AG04450 (cell line): ENCODE results near the gene COL19A1. TPM values are rescaled to one million over a fixed set of nuclear protein-coding genes. Genes with fewer than 3 reads are reported as not detected.

ENCODE experiments used
- CTCF ChIA-PET: fragments of 300-600, 350-600 bp; formaldehyde crosslinking; extraction: SDS; loops from one replicate; lab custom pipeline; 2022; ENCODE audit warnings: antibody characterized with exemption, inconsistent platforms; lab: Charles Lee
- POLR2A ChIA-PET: fragments of 350-600 bp; formaldehyde crosslinking; extraction: SDS; loops from one replicate; lab custom pipeline; 2021; ENCODE audit warnings: antibody characterized with exemption, inconsistent platforms; lab: Yijun Ruan, JAX
- DNase-seq: peaks from one replicate; pipeline ENCODE4 v3.0.0-alpha.2; 2011; ENCODE audit warnings: low read depth, low spot score
- H3K27ac ChIP-seq: one replicate; pipeline ENCODE4 v1.5.1; 2012; ENCODE audit warnings: low read depth, low read length, control low read depth
- H3K27me3 ChIP-seq: one replicate; pipeline ENCODE4 v1.6.0; 2012; ENCODE audit warnings: low read length; ENCODE audit not compliant: control insufficient read depth, insufficient read depth
- H3K4me3 ChIP-seq: 2 replicates; pipeline ENCODE4 v1.5.1; 2011; ENCODE audit warnings: mild to moderate bottlenecking, low read depth, low read length, control low read depth
- H3K9me3 ChIP-seq: 2 replicates; pipeline ENCODE4 v1.5.1; 2012; ENCODE audit warnings: low read length; ENCODE audit not compliant: control insufficient read depth, insufficient read depth
- CTCF ChIP-seq: IDR thresholded peaks from 2 replicates; pipeline ENCODE4 v1.5.1; 2011; ENCODE audit warnings: low read depth, low read length, control low read depth, inconsistent platforms
- polyA plus RNA-seq: library from polyadenylated mRNA; depleted of rRNA; stranded (reverse); fragments of >200 nt; gene quantifications from 2 replicates; pipeline ENCODE4 v1.2.3, GENCODE V29; 2011

Gene COL19A1
- polyA plus RNA-seq, 1 experiment: 0.09 TPM

GRCh38 chr6:69868961-69869360 is 2.6 kb downstream of the COL19A1 start:
- H3K27me3 ChIP-seq: peaks cover 13% of the 10 kb centered on the region
- no peak for TF ChIP-seq CTCF
- no peak overlapping the region for H3K27ac ChIP-seq
- POLR2A ChIA-PET: no interaction called here
- no peak for DNase-seq
- CTCF ChIA-PET: no interaction called here
- no peaks in the 10 kb centered on the region for H3K9me3 ChIP-seq
- no peak overlapping the region for H3K4me3 ChIP-seq

- H3K9me3 ChIP-seq: no peaks in the 10 kb centered on the region
- TF ChIP-seq CTCF: no peak
- ChIA-PET POLR2A (no interaction called here), CTCF (no interaction called here)
- no peak overlapping the region for H3K4me3 ChIP-seq
- no peak for DNase-seq
- H3K27me3 ChIP-seq: peaks cover 13% of the 10 kb centered on the region
- no peak overlapping the region for H3K27ac ChIP-seq
These were observed 4.8 kb downstream of the COL19A1 start for GRCh38 chr6:69871107-69871506.

GRCh38 chr6:69873291-69873690 is 6.9 kb downstream of the COL19A1 start:
- Histone ChIP-seq H3K27me3 (peaks cover 4% of the 10 kb centered on the region), H3K27ac (no peak overlapping the region), H3K9me3 (no peaks in the 10 kb centered on the region), H3K4me3 (no peak overlapping the region)
- ChIA-PET POLR2A (no interaction called here), CTCF (no interaction called here)
- no peak for TF ChIP-seq CTCF
- no peak for DNase-seq

- no peaks in the 10 kb centered on the region for H3K27me3 ChIP-seq
- H3K27ac ChIP-seq: no peak overlapping the region
- H3K9me3 ChIP-seq: no peaks in the 10 kb centered on the region
- no peak for DNase-seq
- ChIA-PET CTCF (interaction anchor here (1.6 kb wide), 1 partner anchor 8 kb away, joined by 5 read pairs; no protein-coding TSS in a partner anchor), POLR2A (no interaction called here)
- no peak overlapping the region for H3K4me3 ChIP-seq
- TF ChIP-seq CTCF: no peak
These were observed 9.4 kb downstream of the COL19A1 start for GRCh38 chr6:69875715-69876114.

- ChIA-PET POLR2A (no interaction called here), CTCF (no interaction called here)
- no peak for DNase-seq
These were observed 12.4 kb downstream of the COL19A1 start for GRCh38 chr6:69878795-69879194.

More at GRCh38 chr6:69878795-69879194, 12.4 kb downstream of the COL19A1 start:
- TF ChIP-seq CTCF: no peak
- Histone ChIP-seq H3K9me3 (no peaks in the 10 kb centered on the region), H3K27me3 (no peaks in the 10 kb centered on the region), H3K27ac (no peak overlapping the region), H3K4me3 (no peak overlapping the region)
